GM12872 (cell line): Measurements from ENCODE around the gene RNF130.

Experiments
- TF ChIP-seq, protein P1 (sequence below): IDR thresholded peaks from 3 replicates; pipeline ENCODE4 v1.5.1; 2011; ENCODE audit warnings: low read depth, mild to moderate bottlenecking, low read length, moderate library complexity; ENCODE audit not compliant: insufficient read depth

The RNF130 gene

DNA sequence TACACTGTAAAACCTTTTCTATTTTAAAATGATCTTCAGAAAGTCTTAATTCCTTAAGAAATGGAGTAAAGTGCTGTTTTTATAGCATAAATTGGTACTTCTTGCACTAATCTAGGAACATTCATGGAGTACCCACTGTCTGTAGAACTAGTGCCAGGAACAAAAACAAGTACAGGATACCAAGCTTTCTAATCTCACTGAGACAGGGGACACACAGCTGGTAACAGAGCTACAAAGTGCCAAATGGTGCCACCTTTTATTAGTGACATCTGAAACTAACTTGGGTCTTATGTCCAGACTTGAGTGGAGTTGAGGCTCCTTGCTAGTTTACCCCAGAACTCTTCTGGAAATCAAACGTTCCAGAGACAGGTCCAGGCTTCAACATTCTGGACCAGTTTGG is 57.9 kb downstream of the RNF130 start:
- TF ChIP-seq, protein P1, sequence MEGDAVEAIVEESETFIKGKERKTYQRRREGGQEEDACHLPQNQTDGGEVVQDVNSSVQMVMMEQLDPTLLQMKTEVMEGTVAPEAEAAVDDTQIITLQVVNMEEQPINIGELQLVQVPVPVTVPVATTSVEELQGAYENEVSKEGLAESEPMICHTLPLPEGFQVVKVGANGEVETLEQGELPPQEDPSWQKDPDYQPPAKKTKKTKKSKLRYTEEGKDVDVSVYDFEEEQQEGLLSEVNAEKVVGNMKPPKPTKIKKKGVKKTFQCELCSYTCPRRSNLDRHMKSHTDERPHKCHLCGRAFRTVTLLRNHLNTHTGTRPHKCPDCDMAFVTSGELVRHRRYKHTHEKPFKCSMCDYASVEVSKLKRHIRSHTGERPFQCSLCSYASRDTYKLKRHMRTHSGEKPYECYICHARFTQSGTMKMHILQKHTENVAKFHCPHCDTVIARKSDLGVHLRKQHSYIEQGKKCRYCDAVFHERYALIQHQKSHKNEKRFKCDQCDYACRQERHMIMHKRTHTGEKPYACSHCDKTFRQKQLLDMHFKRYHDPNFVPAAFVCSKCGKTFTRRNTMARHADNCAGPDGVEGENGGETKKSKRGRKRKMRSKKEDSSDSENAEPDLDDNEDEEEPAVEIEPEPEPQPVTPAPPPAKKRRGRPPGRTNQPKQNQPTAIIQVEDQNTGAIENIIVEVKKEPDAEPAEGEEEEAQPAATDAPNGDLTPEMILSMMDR, result no peak

DNA sequence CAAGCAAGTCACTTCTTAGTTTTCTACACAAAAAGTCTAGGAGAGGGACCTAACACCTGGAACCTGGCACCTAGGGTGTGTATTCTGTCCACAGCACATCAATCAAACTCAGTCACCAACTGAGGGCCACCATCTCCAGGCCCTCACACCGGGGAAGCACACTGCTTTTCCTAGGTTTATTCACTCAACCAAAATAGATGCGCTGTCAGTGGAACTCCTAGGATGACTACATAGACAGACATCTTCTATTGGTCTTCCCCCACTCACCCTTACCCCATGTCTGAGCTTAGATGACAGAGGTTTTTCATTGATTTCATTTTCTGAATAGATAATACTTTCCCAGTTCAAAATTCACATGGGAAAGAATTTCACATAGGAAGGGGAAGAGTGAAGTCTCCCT is 59.2 kb downstream of the RNF130 start:
- TF ChIP-seq, protein P1, result no peak

DNA sequence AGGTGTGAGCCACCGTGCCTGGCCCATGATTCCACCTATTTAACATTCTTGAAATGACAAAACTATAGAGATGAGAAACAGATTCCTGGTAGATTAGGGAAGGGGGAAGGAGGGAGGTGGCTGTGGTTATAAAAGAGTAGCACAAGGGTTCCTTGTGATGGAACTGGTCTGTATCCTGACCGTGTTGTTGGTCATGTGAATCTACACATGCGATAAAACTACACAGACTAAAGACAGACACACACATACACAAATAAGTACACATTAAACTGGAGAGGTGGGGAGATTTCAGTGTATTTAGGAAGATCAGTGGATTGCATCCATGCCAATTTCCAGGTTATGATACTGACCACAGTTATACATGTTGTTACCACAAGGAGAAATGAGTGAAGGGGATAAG is 60.9 kb downstream of the RNF130 start:
- TF ChIP-seq, protein P1, result no peak

DNA sequence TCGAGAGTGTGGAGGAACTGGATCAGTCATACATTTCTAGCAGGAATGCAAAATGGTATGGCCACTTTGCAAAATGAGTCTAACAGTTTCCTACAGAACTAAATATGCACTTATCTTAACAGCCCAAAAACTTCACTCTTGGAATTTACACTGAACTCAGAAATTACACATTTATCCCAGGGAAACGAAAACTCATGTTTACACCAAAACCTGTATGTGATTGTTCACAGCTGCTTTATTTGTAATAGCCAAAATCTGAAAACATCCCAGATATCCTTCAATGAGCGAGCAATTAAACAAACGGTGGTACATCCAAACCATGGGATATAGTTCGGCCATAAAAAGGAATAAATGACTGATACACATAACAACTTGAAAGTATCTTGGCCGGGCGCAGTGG is 62.0 kb downstream of the RNF130 start:
- TF ChIP-seq, protein P1, result no peak

DNA sequence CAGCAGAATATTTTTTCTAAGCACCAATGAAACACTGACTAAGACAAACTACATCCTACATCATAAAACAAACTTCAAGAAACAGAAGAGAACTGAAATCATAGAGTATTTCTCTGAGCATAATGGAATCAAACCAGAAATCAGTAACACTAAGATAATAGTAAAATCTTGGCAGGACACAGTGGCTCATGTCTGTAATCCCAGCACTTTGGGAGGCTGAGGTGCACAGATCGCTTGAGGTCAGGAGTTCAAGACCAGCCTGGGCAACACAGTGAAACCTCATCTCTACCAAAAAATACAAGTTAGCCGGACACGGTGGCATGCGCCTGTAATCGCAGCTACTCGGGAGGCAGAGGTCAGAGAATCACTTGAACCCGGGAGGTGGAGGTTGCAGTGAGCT is 63.1 kb downstream of the RNF130 start:
- TF ChIP-seq, protein P1, result no peak

DNA sequence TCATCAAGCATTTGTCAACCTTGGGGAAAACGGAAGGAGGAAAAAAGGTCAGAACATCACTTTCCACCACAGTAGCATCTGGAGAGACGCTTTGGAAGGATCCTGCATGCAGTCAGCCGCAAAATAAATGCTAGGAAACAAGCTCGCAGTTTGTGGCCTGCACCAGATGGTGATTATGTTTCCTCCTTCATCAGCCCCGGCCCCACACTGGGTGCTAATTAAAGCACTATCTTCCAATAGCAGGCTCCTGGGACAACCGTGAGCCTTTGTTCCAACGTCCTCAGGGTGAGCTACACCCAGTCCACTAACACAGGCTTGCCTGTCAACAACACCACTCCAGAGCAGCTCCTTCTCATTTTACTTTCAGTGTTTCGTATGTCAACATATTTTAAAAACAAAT is 64.0 kb downstream of the RNF130 start:
- TF ChIP-seq, protein P1, result no peak

DNA sequence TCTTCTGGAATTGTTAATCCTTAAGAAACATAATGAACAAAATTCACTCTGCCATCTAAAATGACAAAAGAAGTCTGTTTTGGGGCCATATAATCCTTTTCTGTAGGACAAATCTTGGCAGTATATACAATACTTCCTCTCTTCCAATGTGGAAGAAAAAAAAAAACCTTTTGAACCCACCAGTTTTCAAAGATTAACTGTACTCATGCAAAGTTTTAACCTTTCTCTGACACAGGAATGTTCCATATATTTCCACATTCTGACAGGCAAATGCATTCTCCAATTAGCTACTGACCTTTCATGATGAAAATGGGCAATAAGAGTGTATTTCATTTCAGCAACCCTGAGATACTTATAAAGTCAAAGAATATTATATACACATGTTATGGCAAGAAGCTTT is 65.4 kb downstream of the RNF130 start:
- TF ChIP-seq, protein P1, result no peak

DNA sequence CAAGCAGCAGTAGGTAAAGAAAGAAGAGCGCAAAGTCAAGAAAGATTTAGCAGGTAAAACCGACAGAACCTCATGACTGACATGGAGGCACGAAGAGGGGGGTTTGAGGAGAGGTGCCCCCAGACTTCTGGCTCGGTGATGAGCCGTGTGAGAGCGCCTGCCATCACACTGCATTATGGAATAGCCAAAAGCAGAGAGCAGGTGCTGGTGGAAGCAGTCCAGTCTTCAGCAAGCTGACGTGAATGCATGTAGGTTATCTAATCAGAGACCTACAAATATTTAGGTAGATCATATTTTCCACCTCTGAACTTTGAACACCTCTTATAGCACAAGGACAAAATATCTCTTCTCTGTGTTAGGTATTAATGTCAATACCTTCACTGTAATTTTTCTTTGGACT is 68.4 kb downstream of the RNF130 start:
- TF ChIP-seq, protein P1, result no peak
